Uterine smooth muscle cell (primary cell): ENCODE measurements around the gene BCAS3. TPM values are rescaled to one million over a fixed set of nuclear protein-coding genes. Genes with fewer than 3 reads are reported as not detected.

Experiments used
- total RNA-seq: library from RNA; depleted of rRNA; stranded (reverse); fragments of >200 nt; gene quantifications from 2 replicates; pipeline ENCODE4 v1.2.3, GENCODE V29; 2014

Gene BCAS3
- 17.0 and 29.2 TPM in 2 replicates for total RNA-seq

GRCh38 chr17:60677308-60678117, at the start of gene BCAS3:
Gene BCAS3, plus strand, starts transcription at chr17:60677851.

GRCh38 chr17:61399131-61400065, 721.7 kb downstream of the BCAS3 start, which contains the start of gene TBX2:
Gene TBX2, plus strand, starts transcription at chr17:61399843. Its CDS starts 334 bp downstream, at chr17:61400177.

Other genes starting within 250 kb of the BCAS3 start
- gene APPBP2, start 151.6 kb upstream of the BCAS3 start, total RNA-seq, result 46.1 TPM in 2 replicates
- 6.1 and 6.7 TPM in 2 replicates for gene PPM1D, start 77.7 kb upstream of the BCAS3 start, total RNA-seq